Kidney capillary endothelial cell (primary cell): ENCODE measurements around the gene NXPE3.
A peak's percentile ranks its signal among the peaks of the same experiment; 100 is the strongest.

Experiments
- DNase-seq: peaks from one replicate; pipeline ENCODE4 v3.0.0-alpha.2; 2018; ENCODE audit warnings: low spot score

Gene NXPE3

DNA sequence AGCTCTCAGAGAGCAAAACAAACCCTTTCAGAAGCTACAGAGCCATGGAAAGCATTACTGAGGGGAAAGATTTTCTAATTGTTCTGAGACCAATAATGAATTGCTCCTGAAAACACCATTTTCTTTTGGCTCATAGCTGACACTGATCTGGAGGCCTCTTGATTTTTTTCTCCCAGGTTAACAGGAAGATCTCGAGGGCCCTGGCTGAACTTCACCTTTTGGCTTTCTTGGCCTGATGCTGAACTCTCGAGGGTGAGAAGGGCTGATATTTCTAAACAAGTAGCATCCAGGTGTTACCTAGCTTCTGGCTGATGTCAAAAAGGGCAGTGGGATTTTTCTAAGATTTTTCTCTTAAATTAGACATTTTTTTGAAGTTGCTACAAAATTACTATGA lies 50.4 kb downstream of the NXPE3 start:
- DNase-seq: no peak

- no peak for DNase-seq
Measured at GRCh38 chr3:101829874-101830273, 50.9 kb downstream of the NXPE3 start.

- DNase-seq: no peak
Measured at GRCh38 chr3:101833446-101833974, 54.5 kb downstream of the NXPE3 start.

- no peak for DNase-seq
Measured at GRCh38 chr3:101835676-101836075, 56.7 kb downstream of the NXPE3 start.

- DNase-seq: no peak
Measured at GRCh38 chr3:101836160-101836559, 57.1 kb downstream of the NXPE3 start.

- no peak for DNase-seq
Measured at GRCh38 chr3:101836652-101837598, 57.9 kb downstream of the NXPE3 start.

- no peak for DNase-seq
Measured at GRCh38 chr3:101838691-101839090, 59.7 kb downstream of the NXPE3 start.

DNA sequence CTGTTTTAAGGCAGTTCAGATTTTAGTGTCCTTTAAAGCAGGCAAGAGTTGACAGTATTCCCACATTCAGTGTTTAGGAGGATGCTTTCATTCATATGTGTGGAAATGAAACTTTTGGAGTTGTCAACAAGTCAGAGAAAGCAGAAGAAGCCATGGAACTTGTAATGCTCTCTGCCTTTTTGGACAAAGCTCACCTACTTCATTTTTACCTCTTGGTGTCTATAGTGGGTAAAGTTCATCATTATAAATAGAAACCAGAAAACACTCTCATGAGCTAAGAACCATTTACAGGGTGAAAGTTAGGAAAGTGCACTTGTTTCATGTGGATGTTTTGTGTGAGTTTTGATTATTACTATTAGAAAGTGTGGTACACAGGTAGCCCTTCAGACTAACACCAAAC lies 61.1 kb downstream of the NXPE3 start:
- no peak for DNase-seq

- no peak for DNase-seq
Measured at GRCh38 chr3:101842245-101842934, 63.4 kb downstream of the NXPE3 start.

- no peak for DNase-seq
Measured at GRCh38 chr3:101842935-101843330, 63.9 kb downstream of the NXPE3 start.

DNA sequence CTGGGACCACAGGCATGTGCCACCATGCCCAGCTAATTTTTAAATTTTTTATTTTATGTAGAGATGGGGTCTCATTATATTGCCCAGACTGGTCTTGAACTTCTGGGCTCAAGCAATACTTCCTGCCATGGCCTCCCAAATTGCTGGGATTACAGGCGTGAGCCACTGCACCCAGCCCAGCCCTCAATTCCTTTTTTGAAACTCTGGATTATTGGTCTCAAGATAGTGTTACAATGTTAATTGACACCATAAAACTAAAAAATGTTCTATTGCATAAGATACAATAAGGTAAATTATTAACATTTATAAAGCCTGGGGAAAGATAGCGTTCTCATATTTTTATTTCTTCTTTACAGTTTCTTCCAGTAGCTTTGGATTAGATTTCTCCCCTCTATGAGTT lies 66.4 kb downstream of the NXPE3 start:
- DNase-seq: no peak

- DNase-seq: no peak
Measured at GRCh38 chr3:101846709-101847108, 67.7 kb downstream of the NXPE3 start.

DNA sequence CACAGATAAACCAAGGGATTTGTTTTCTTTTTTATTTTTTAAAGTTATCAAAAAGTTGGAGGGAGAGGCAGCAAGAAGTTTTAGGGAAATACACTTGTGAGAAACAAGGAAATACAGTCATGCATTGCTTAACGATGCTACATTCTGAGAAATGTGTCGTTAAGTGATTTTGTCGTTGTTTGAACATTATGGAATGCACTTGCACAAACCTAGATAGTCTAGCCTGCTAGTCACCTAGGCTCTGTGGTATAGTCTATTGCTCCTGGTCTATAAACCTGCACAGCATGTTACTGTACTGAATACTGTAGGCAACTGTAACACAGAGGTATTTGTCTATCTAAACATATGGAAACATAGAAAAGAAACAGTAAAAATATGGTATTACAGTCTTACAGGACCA lies 68.3 kb downstream of the NXPE3 start:
- no peak for DNase-seq

DNA sequence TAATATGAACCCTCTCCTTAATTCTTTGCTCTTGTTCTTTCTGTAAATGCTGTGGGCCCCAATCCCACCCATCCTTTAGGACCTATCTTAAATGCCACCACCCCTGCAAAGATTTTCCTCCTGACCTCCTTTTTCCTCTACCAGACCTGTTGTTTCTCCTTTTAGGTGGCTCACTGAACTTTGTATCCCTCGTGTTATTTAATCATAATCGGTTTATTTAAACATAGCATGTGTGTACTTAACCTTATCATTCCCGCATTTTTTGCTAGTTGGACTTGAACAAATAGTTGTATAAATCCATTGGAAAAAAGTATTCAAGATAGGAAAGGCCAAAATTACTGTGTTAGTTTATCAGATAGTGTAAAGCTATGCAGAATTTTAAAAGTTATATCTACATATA lies 69.3 kb downstream of the NXPE3 start:
- DNase-seq: no peak

- peak; percentile 85 for DNase-seq
Measured at GRCh38 chr3:101848754-101849713, 70.0 kb downstream of the NXPE3 start, which contains the start of gene NFKBIZ. TSS of gene NFKBIZ (plus strand) at chr3:101849514. CDS start at chr3:101849629, 115 bp downstream.

- DNase-seq: no peak
Measured at GRCh38 chr3:101849714-101850245, 70.8 kb downstream of the NXPE3 start.

- DNase-seq: no peak
Measured at GRCh38 chr3:101850246-101851051, 71.4 kb downstream of the NXPE3 start.

GRCh38 chr3:101851072-101851770 lies 72.2 kb downstream of the NXPE3 start:
- DNase-seq: peak; percentile 31

- no peak for DNase-seq
Measured at GRCh38 chr3:101851850-101852714, 73.1 kb downstream of the NXPE3 start.
